ENCODE data around the gene SCCPDH.
A peak's percentile ranks its signal among the peaks of the same experiment; 100 is the strongest.
"Not testable (repeated sequence)": the region's sequence is repeated elsewhere in the genome, so short reads cannot be mapped to it uniquely, and the experiment has no call there.

The SCCPDH gene

GRCh38 chr1:246705368-246705767 lies 18.8 kb upstream of the SCCPDH start:
- DNase-seq (ENCODE audit: low read depth, low spot score) = no peak

DNA sequence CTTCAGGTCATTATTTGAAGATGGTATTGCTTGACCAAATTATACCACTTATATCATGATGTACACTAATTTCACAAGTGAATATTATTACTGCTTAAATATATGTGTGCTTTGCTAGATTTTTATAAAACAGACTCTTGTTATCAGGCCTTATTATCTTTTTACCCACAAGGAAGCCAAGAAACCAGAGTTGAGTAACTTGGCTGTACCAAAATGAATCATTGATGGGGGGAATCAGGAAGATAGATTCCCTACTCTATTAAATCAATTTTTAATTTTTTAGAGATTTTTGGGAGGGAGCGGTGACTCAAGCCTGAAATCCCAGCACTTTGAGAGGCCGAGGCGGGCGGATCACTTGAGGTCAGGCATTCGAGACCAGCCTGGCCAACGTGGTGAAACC lies 16.0 kb upstream of the SCCPDH start:
- no peak for DNase-seq (ENCODE audit: low read depth, low spot score)

- no peak for DNase-seq (ENCODE audit: low read depth, low spot score)
Observed at GRCh38 chr1:246709196-246709595, 15.0 kb upstream of the SCCPDH start.

DNA sequence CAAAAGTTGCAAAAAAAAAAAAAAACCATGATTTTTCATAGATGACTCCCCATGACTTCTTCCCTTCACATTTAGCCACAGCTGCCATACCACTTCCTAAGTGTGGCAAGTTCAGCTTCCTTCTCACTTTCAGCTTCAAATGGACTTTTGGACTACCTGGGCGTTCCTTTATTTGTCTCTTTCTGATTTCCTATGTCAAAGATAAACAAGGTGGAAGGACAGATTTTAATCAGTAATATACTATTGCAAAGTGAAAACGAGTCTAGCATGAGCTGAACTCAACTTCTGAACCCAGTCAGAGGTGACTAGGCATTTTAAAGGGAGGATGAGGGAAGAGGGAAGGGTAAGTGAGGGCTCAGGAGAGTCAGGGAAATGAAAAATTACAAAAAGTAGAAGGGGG lies 14.4 kb upstream of the SCCPDH start:
- no peak for DNase-seq (ENCODE audit: low read depth, low spot score)

DNA sequence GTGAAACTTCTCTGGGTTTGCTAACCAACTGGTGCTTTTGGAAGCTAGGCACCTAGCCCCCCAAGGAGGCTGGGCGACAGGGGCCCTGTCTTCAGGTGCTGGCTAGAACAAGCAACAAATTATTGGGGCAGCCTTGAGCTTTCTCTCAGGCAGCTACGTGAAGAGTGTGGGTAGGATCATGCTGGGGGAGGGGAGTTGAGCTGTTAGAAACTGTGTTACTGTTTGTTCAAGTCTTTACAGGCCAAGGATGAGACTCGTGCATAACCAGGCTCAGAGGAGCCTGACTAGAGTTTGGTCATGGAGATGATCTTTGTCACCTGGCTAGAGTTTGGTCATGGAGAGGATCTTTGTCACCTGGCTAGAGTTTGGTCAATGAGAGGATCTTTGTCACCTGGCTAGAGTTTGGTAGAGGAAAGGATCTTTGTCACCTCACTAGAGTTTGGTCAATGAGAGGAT lies 12.6 kb upstream of the SCCPDH start:
- DNase-seq (ENCODE audit: low read depth, low spot score) = no peak

DNA sequence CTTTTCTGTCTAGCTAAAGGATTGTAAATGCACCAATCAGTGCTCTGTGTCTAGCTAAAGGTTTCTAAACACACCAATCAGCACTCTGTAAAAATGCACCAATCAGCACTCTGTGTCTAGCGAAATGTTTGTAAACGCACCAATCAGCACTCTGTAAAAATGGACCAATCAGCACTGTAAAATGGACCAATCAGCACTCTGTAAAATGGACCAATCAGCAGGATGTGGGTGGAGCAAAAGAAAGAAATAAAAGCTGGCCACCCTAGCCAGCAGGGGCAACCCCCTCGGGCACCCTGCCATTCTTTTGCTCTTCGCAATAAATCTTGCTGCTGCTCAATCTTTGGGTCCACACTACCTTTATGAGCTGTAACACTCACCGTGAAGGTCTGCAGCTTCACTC lies 11.8 kb upstream of the SCCPDH start:
- not testable (repeated sequence) for DNase-seq (ENCODE audit: low read depth, low spot score)

GRCh38 chr1:246719361-246719760 lies 4.8 kb upstream of the SCCPDH start:
- not testable (repeated sequence) for DNase-seq (ENCODE audit: low read depth, low spot score)

- not testable (repeated sequence) for DNase-seq (ENCODE audit: low read depth, low spot score)
Observed at GRCh38 chr1:246720814-246721213, 3.4 kb upstream of the SCCPDH start.

- DNase-seq (ENCODE audit: low read depth, low spot score) = no peak
Observed at GRCh38 chr1:246722720-246723119, 1.5 kb upstream of the SCCPDH start.

DNA sequence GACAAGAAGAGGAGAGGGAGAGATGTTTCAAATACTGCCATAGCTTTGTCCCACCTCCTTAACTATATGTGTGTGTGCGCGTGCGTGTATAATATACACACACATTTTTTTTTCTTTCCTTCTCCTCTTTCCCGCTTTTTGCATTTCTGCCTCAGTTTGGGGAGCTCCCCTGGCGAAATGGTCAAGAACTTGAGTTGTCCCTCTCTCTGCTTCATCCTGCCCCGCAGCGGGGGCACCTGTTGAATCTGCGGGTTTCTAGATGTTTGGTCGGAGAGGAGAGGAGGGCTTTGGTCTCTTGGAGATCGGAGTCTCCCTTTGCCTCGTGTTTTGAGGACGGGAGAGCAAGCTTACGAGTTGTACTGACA lies 504 bp downstream of the SCCPDH start:
- DNase-seq (ENCODE audit: low read depth, low spot score) = no peak

- DNase-seq (ENCODE audit: low read depth, low spot score) = no peak
Observed at GRCh38 chr1:246725191-246725590, 982 bp downstream of the SCCPDH start.

- DNase-seq (ENCODE audit: low read depth, low spot score) = no peak
Observed at GRCh38 chr1:246726255-246726679, 2.1 kb downstream of the SCCPDH start.

GRCh38 chr1:246726881-246727280 lies 2.7 kb downstream of the SCCPDH start:
- DNase-seq (ENCODE audit: low read depth, low spot score) = no peak

- no peak for DNase-seq (ENCODE audit: low read depth, low spot score)
Observed at GRCh38 chr1:246727594-246727993, 3.4 kb downstream of the SCCPDH start.

DNA sequence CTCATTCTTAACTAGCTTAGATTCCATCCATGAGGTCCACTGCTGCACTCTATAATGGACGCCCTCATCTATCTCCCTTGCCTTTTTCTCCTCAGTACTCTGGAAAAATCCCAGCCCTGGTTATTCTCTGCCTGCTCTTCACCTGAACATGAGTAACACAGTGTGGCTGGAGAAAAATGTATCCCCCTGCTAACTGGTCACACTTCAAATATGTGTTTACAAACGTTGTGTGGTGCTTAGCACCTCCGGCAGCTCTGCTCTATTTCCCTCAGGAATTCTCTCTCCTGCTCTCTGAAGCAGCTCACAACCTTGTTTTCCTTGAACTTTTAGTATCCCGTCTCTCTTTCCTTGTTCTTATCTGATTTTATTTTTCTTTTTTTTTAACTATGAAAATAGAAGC lies 4.1 kb downstream of the SCCPDH start:
- DNase-seq (ENCODE audit: low read depth, low spot score) = no peak

- peak; percentile 28 for DNase-seq (ENCODE audit: low read depth, low spot score)
Observed at GRCh38 chr1:246729040-246729439, 4.8 kb downstream of the SCCPDH start.

- DNase-seq (ENCODE audit: low read depth, low spot score) = no peak
Observed at GRCh38 chr1:246730839-246731238, 6.6 kb downstream of the SCCPDH start.

GRCh38 chr1:246731873-246732272 lies 7.7 kb downstream of the SCCPDH start:
- DNase-seq (ENCODE audit: low read depth, low spot score) = not testable (repeated sequence)

DNA sequence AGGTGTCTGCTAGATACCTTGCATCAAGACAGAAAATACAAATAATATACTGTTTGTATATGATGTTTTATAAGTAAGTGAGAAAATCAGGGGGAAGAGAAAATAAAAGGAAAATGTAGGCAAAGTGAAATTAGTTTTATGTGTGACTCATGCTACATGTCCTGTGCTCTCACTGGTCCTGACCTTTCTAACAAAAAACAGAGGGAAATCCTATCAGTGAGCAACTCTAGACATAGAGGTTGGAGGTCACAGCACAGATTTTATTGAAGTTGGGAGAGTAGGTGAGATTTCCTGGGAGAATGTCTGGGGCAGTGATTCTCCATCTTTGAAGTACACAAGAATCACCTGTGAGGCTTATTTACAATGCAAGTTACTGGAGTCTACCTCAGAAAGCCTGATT lies 9.5 kb downstream of the SCCPDH start:
- DNase-seq (ENCODE audit: low read depth, low spot score) = no peak

DNA sequence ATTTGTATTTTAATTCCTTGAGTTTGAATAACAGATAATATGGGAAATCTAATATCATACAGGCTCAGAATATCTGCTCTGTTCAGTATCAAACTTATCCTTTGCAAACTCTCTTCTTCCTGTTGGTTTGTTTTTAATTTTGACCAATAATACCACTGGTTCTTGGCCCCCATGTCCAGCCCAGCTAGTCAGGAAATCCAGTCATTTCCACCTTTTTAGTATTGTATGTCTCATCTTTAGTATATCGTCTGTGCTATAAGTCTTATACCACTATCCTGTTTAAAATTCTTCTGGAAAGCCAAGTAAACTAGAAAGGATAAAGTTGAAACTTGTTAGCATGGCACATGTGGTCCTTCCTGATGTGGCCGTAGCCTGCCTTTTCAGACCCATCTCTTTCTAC lies 10.7 kb downstream of the SCCPDH start:
- DNase-seq (ENCODE audit: low read depth, low spot score) = no peak

GRCh38 chr1:246735735-246736134 lies 11.5 kb downstream of the SCCPDH start:
- DNase-seq (ENCODE audit: low read depth, low spot score) = no peak

- no peak for DNase-seq (ENCODE audit: low read depth, low spot score)
Observed at GRCh38 chr1:246742396-246742795, 18.2 kb downstream of the SCCPDH start.

DNA sequence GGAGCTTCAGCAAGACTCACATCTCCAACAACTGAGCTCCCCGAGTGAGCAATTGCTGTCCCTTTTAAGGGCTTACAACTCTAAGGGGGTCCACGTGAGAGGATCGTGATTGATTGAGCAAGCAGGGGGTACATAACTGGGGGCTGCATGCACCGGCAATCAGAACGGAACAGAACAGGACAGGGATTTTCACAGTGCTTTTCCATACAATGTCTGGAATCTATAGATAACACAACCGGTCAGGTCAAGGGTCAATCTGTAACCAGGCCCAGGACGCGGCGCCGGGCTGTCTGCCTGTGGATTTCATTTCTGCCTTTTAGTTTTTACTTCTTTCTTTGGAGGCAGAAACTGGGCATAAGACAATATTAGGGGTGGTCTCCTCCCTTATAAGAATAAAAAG lies 21.9 kb downstream of the SCCPDH start:
- not testable (repeated sequence) for DNase-seq (ENCODE audit: low read depth, low spot score)

DNA sequence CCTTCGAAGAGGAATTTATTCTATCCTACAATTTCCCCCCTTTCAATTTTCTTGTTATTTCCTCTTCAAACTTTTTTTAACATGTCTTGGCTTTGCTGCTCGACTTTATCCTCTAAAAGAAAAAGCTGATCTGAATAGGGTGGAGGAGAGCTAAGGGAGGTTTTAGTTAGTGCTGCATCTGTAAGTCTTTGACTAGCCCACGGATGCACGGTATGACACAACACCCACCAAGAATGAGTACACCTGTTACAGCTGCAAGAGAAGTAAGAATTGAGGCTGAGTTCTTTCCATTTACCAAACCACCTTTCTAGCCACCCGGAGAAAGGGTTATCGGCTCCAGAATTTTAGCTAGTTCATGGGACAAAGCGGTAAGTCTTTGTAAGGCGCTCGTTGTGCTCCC lies 23.8 kb downstream of the SCCPDH start:
- DNase-seq (ENCODE audit: low read depth, low spot score) = no peak

DNA sequence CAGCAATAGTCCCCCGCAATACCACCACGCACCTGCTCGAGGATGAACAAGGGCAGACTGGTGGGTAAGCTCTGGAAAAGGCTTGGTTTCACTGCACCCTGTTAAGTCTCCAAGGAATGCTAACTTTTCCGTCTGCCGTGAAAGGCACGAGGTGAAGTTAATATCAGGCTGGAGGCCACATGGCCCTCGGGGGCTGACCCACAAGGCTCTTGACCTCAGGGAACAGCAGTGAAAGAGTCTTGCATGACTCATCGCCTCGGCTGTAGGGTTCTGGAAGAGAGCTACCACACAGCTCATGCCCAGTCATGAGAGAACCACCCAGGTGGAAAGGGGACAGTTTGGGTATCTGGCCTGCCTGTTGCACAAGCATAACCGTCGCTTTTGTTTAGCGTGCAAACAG lies 24.7 kb downstream of the SCCPDH start:
- DNase-seq (ENCODE audit: low read depth, low spot score) = peak; percentile 32
